HepG2 (cell line): ENCODE data around the gene AMBRA1.

Experiments
- BRD4 ChIP-seq: sonication (generic); formaldehyde crosslinking; IDR thresholded peaks from 2 replicates; pipeline ENCODE4 v1.4.0; 2020; ENCODE audit warnings: missing genetic modification reagents
- FOXA3 ChIP-seq: IDR thresholded peaks from 2 replicates; pipeline ENCODE4 v1.6.1; 2016; ENCODE audit warnings: missing genetic modification reagents, missing compliant biosample characterization
- MYC ChIP-seq: sonication (generic); formaldehyde crosslinking; IDR thresholded peaks from 2 replicates; pipeline ENCODE4 v1.9.0; 2021; ENCODE audit warnings: missing genetic modification reagents, borderline replicate concordance
- POLR2AphosphoS5 ChIP-seq: IDR thresholded peaks from 2 replicates; pipeline ENCODE4 v1.6.1; 2012; ENCODE audit warnings: low read depth, low read length
- TBL1XR1 ChIP-seq: fragments of 150-350 bp; IDR thresholded peaks from 2 replicates; pipeline ENCODE4 v1.6.1; 2014; ENCODE audit warnings: borderline replicate concordance, low read length; ENCODE audit not compliant: partially characterized antibody
- ZFP82 ChIP-seq: sonication (generic); formaldehyde crosslinking; IDR thresholded peaks from 2 replicates; pipeline ENCODE4 v1.5.1; 2020; ENCODE audit warnings: mild to moderate bottlenecking, missing genetic modification reagents, borderline replicate concordance
- ZNF547 ChIP-seq: sonication (generic); formaldehyde crosslinking; IDR thresholded peaks from 2 replicates; pipeline ENCODE4 v1.5.1; 2020; ENCODE audit warnings: mild to moderate bottlenecking, missing genetic modification reagents
- ZNF615 ChIP-seq: sonication (generic); formaldehyde crosslinking; IDR thresholded peaks from 2 replicates; pipeline ENCODE4 v1.5.0; 2020; ENCODE audit warnings: mild to moderate bottlenecking, missing genetic modification reagents, borderline replicate concordance

DNA sequence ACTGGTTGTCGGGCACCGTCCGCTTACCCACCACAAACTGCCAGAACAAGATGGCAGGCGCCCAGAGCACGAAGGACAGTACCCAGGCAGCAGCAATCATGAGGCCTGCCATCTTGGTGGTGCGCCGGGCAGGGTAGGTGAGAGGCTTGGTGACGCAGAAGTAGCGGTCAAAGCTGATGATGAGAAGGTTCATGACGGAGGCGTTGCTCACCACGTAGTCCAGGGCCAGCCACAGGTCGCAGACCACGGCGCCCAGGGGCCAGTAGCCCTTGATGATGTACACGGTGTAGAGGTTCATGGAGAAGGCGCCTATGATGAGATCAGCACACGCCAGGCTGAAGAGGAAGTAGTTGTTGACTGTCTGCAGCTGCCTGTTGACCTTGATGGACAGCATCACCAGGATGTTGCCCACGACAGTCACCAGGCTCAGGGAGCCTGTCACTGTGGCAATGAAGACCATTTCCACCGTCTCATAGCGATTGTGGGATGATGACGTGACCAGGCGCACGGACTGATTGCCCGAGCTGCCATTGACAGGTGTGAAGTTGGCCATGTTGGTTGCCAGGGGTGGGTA lies 207.7 kb downstream of the AMBRA1 start:
- no peak for TF ChIP-seq TBL1XR1
- no peak for TF ChIP-seq ZNF615 (CRISPR knock-in tag)
- TF ChIP-seq ZFP82 (CRISPR knock-in tag) = no peak
- TF ChIP-seq BRD4 (CRISPR knock-in tag) = no peak
- no peak for TF ChIP-seq MYC
- TF ChIP-seq POLR2AphosphoS5 = no peak
- TF ChIP-seq ZNF547 = no peak
- TF ChIP-seq FOXA3 (CRISPR knock-in tag) = no peak
